HG03432 (cell line): Measurements from ENCODE around the gene KIAA1671.
"Not testable (repeated sequence)": the region's sequence is repeated elsewhere in the genome, so short reads cannot be mapped to it uniquely, and the experiment has no call there.

Experiments used
- ATAC-seq: cut with Tn5 transposase; IDR thresholded peaks from one replicate; pipeline ENCODE4 v1.9.1; 2021; ENCODE audit warnings: mild to moderate bottlenecking, moderate library complexity; ENCODE audit not compliant: unreplicated experiment

Gene KIAA1671

DNA sequence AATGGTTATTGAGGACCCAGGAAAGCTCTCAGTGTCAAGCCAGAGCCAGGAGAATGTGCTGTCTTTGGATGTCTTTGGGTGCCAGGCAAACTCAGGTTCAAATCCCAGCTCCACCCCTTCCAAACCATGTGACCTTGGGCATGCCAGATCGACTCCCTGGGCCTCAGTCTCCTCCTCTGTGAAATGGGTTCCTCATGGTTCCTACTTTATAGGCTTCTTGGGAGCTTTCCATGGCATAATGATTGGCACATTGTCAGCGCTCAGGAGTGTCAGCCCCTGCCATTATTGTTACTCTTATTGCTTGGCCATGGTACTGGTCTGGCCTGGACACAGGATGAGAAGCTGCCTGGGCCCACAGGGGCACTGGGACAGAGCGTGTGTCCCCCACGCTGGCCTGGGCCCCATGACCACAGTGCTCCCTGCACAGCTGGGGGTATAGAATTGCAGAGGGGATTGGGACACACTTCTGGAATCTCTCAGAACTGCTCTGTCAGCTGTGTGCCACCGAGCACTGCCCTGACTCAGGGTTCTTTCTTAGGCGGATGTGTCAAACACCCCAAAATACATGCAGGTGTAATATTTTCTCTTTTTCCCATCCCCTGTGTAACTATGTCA, 209.5 kb downstream of the KIAA1671 start:
- no peak for ATAC-seq

GRCh38 chr22:25162561-25162960, 210.0 kb downstream of the KIAA1671 start:
- no peak for ATAC-seq

- ATAC-seq, result no peak
Observed at GRCh38 chr22:25165785-25166184, 213.3 kb downstream of the KIAA1671 start.

GRCh38 chr22:25166266-25167040, 213.9 kb downstream of the KIAA1671 start:
- ATAC-seq, result no peak

DNA sequence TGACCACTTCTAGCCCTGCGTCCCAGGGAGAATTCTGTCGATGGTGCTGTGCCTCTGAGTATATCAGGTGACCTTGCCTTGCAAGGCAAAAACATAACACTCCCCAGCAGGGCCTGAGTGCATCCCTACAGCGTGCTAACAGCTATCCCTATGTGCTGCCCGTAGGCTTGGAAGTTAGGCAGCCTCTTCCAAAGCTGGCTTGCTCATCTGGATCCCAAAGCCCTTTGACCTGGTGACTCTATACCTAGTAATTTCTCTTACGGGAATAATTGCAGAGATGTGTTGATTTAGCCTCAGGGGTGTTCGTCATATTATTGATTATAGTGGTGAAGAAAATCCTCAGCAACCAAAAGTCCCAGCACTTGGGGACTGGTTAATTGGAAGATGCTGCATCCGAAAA, 214.6 kb downstream of the KIAA1671 start:
- ATAC-seq, result no peak

DNA sequence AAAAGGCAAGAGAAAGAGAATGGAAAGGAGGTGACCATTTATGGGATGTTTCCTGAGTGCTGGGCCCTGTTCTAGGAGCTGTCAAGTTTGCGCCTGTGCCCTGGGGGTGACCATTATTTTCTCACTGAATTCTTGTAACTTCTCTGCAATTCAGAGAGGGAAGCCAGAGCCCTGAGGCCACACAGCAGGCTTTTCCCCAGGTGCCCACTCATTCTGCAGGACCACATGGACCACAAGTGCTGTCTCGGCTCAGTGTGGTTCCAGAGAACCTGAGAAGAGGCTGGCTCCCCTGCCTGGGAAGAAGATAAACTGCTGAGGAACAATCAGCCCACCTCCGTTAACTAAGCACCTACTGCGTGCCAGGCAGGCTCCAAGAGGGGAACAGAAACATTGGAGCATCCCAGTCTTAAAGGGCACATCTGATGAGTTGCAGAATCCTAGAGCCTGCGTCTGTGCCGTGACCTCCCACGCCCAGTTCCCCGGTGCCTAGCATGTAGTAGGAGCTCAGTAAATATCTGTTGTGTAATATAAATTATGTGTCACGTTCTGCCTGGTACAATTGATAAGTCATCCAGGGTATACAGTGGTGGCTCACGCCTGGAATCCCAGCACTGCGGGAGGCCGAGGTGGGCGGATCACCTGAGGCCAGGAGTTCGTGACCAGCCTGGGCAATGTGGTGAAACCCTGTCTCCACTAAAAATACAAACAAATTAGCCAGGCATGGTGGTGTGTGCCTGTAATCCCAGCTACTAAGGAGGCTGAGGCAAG, 215.5 kb downstream of the KIAA1671 start:
- ATAC-seq, result no peak

GRCh38 chr22:25169278-25170031, 216.9 kb downstream of the KIAA1671 start:
- ATAC-seq, result no peak

- no peak for ATAC-seq
Observed at GRCh38 chr22:25170426-25170980, 218.0 kb downstream of the KIAA1671 start.

DNA sequence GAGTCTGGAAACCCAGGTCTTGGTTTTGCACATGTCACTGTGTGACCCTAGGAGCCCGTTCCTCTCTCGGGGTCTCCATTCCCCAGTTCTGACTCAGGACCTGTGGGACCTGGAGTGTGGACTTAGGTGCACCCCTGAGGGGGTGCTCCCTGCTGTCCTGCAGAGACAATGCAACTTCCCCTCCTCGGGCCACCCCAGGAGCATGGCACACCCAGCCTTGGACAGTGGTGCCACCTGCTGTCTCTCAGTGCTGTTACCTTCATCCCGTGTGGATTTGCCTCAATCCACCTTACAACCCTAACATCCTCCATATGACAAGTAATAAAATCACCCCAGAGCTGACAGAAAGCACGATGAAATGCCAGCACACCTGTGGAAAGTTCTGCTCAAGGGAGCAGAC, 219.6 kb downstream of the KIAA1671 start:
- ATAC-seq, result no peak

DNA sequence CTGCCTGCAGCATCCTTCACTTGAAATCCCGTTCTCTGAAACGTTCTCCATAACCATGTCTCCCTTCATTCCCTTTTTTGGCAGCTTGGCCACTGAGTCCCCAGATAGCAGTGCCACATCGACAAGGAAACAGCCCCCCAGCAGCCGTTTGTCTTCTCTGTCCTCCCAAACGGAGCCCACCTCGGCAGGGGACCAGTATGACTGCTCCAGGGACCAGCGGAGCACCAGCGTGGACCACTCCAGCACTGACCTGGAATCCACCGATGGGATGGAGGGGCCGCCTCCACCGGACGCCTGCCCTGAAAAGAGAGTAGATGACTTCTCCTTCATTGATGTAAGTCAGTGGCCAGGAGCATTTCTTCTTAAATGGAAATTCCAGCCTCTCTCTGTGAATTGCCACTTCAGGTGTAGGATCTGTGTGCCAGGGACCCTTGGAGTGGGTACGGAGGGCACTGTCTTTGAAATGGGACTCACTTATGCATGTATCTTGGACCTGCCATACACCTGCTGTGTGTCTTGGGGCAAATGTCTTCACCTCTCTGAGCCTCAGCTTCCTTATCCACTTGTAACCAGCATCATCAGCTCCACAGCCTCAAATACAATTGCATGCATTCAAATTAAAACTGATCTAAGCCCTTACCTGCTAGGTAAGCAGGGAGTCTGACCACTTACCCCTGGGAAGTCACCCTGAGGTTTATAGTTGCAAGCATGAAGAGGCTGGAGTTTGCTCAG, 221.8 kb downstream of the KIAA1671 start:
- no peak for ATAC-seq

DNA sequence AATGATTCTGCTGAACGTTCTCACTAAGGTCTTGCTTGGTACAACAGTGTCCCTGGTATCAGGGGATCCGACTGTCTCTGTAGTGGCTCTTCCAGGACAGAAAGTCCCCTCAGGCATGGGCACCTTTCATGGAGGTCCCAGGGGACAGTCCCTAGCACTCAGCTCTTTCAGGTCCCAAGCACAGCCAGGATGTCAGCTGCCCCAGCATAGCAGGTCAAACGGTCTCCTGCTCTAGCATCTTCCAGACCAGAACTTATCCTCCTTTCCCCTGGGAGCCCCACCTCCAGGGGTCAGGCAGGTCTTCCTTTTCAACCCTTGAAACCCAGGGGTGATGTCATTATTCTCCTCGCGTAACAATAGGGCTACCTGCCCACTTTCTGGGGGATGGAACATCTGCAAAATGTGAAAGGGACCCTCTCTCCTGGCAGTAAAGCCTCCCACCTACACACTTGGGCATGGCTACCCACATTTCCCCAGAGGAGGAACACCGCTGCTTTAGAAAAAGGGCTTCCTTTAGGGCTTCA, 222.4 kb downstream of the KIAA1671 start:
- ATAC-seq, result no peak

DNA sequence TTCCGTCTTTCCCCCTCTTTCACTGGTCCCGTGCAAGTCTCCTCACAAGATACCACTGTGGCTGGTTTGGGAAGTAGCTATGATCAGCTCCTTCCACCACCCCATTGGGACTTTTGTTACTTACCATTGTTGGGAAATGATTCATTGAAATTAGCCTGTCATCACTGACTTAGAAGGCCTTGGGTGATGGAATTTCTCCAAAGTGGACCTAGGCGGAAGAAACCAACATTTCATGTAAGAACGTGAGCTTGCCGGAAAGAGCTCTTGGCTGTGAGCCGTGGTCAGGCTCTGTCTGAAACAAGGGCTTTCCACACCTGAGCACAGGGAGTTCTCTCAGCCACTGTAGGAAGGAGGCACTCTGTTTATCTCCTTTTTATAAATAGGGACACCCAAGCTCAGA, 223.7 kb downstream of the KIAA1671 start:
- no peak for ATAC-seq

DNA sequence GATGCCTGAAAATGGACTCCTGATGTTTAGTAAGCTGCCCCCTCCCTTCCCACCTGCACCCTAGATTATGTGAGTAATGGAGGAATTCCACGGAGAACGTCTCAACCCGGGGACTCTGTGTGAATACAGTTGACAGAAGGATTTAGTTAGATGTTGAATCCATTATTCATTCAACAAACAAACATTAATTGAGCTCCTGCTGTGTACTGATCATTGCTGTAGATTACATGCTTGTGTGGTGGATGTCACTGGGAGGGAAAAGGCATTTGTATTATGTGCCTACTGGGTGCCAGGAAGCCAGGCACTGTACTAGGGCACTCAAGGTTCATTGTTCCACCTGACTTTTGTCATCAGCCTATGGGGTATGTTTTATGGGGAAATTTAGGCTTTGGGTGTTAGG, 224.3 kb downstream of the KIAA1671 start:
- ATAC-seq, result no peak

DNA sequence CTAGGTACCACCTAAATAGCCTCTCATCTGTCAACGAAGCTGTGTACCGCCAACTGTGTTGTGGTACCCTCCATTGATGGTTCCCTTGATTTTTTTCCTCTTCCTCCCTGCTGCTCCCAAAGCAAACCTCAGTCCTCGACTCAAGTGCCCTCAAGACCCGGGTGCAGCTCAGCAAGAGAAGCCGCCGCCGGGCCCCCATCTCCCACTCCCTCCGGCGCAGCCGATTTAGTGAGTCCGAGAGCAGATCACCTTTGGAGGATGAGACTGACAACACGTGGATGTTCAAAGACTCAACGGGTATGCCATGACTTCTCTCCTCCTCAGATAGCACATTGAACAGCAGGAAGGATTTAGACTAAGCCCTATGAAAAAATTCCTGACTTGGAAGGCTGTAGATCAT, 224.7 kb downstream of the KIAA1671 start:
- ATAC-seq, result no peak

GRCh38 chr22:25177895-25178294, 225.4 kb downstream of the KIAA1671 start:
- no peak for ATAC-seq

GRCh38 chr22:25178348-25178747, 225.8 kb downstream of the KIAA1671 start:
- not testable (repeated sequence) for ATAC-seq

DNA sequence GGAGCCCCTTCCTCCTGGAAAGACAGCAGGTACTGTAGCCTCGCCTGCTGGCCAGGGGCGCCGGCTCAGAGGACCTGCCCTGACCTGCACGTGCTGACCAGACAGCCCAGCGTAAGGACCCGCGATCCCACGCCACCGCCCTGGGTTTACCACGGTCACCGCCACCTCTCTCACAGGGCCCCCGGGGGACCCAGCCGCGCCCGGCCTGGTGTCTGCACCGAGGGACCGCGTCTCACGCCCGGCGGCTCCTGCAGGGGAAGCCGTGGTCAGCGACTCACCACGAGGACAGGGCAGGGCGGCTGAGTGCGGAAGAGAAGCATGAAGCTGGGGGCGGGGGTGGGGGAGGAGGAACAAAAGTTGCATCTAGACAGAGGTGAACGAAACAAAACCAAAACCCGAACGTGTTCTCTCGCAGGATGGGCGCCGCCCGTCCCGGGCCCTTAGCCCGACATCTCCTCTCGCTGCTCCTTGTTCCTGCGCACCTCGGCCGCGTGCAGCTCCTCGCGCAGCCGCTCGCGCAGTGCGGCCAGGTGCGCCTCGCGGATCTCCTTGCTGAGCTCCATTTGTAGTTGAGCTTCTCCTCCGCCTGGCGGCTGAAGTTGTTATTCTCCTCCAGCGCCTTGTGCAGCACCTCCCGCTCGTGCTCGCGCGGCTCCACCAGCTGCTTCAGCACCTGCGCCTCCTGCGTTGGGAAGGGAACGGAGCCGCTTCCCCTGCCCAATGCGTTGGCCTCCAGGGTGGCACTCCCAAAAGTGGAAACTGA, 226.5 kb downstream of the KIAA1671 start:
- not testable (repeated sequence) for ATAC-seq

DNA sequence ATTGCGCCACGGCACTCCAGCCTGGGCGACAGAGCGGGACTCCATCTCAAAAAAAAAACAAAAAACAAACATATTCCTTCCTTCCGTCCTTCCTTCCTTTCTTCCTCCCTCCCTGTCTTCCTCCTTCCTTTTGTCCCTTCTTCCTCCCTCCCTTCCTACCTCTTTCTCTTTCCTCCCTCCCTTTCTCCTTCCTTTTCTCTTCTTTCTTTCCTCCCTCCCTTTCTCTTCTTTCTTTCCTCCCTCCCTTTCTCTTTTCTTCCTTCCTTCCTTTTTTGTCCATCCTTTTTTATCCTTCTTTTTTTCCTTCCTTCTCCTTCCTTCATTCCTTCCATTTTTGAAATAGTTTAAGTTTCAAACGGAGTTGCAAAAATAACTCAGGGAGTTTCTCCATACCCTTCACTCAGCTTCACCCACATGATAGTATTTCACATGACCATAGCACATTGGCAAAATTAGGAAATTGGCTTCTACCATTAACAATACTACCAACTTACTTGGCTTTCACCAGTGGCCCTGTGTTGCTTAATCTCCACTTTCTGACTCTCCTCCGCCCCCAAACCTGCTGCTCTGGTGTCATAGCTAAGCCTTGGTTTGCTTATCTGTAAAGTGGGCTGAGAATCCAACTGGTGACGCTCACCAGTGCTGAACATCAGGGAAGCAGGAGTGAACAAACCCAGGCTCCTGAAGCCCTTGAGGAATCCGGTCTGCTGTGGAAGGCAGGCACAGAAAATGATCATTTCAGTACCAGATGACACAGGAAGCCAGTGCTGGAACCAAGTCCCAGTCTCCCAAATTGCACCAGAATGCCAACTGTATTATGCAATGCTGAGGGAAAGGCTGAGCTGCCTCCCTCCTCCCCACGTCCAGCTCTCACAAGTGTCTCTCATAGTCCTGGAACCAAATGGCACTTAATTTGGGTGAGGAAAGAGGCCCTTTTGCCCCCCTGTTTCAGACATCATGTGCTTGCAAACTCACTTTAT, 229.9 kb downstream of the KIAA1671 start:
- no peak for ATAC-seq
